ENCODE results near the gene TREH. TPM values are rescaled to one million over a fixed set of nuclear protein-coding genes. Genes with fewer than 3 reads are reported as not detected.

The TREH gene
- total RNA-seq, 1 experiment from 2014 or later: not detected

- intact Hi-C loops (cut with micrococcal nuclease; ENCODE audit: unreplicated experiment): no loop called here
- no peaks in the 10 kb centered on the region for H3K9me3 ChIP-seq (ENCODE audit: low read depth, low read length, poor library complexity, severe bottlenecking)
- no peak overlapping the region for H3K4me3 ChIP-seq (ENCODE audit: low read depth, low read length, poor library complexity, severe bottlenecking)
- POLR2A ChIA-PET (ENCODE audit: low non-redundant PET): no interaction called here
- BruUV-seq (replicated peaks): no TSS peak
- H3K27ac ChIP-seq (ENCODE audit: low read depth, low read length, poor library complexity, severe bottlenecking): no peak overlapping the region
- H3K27me3 ChIP-seq (replicated peaks; ENCODE audit: insufficient read depth, low read depth, low read length, poor library complexity): no peaks in the 10 kb centered on the region
- H3K4me1 ChIP-seq (ENCODE audit: insufficient read depth, low read length, poor library complexity, severe bottlenecking): no peaks in the 10 kb centered on the region
- TF ChIP-seq EZH2 (IDR thresholded peaks at IDR 0.05; ENCODE audit: borderline replicate concordance, low read depth, low read length, poor library complexity, severe bottlenecking) (no peak), CTCF (conservative IDR thresholded peaks at IDR 0.05; ENCODE audit: low read depth, low read length) (no peak)
- DNase-seq (ENCODE audit: low spot score): no peak
- peaks cover 5% of the 10 kb centered on the region for H3K36me3 ChIP-seq (ENCODE audit: insufficient read depth, low read length, poor library complexity, severe bottlenecking)
- CTCF ChIA-PET: no interaction called here
Observed at GRCh38 chr11:118641397-118642019, 37.9 kb downstream of the TREH start.

- Histone ChIP-seq H3K4me3 (ENCODE audit: low read depth, low read length, poor library complexity, severe bottlenecking) (no peak overlapping the region), H3K4me1 (ENCODE audit: insufficient read depth, low read length, poor library complexity, severe bottlenecking) (no peaks in the 10 kb centered on the region), H3K9me3 (ENCODE audit: low read depth, low read length, poor library complexity, severe bottlenecking) (no peaks in the 10 kb centered on the region), H3K27ac (ENCODE audit: low read depth, low read length, poor library complexity, severe bottlenecking) (no peak overlapping the region), H3K27me3 (replicated peaks; ENCODE audit: insufficient read depth, low read depth, low read length, poor library complexity) (no peaks in the 10 kb centered on the region), H3K36me3 (ENCODE audit: insufficient read depth, low read length, poor library complexity, severe bottlenecking) (peaks cover 2% of the 10 kb centered on the region)
- POLR2A ChIA-PET (ENCODE audit: low non-redundant PET): no interaction called here
- DNase-seq (ENCODE audit: low spot score): no peak
- no TSS peak for BruUV-seq (replicated peaks)
- no peak for TF ChIP-seq EZH2 (IDR thresholded peaks at IDR 0.05; ENCODE audit: borderline replicate concordance, low read depth, low read length, poor library complexity, severe bottlenecking)
- no peak for TF ChIP-seq CTCF (conservative IDR thresholded peaks at IDR 0.05; ENCODE audit: low read depth, low read length)
- CTCF ChIA-PET: no interaction called here
- intact Hi-C loops (cut with micrococcal nuclease; ENCODE audit: unreplicated experiment): no loop called here
Observed at GRCh38 chr11:118640332-118641154, 38.9 kb downstream of the TREH start.

- no TSS peak for BruUV-seq (replicated peaks)
- POLR2A ChIA-PET (ENCODE audit: low non-redundant PET): no interaction called here
- CTCF ChIA-PET: no interaction called here
- no peak for DNase-seq (ENCODE audit: low spot score)
- intact Hi-C loops (cut with micrococcal nuclease; ENCODE audit: unreplicated experiment): no loop called here
- TF ChIP-seq CTCF (conservative IDR thresholded peaks at IDR 0.05; ENCODE audit: low read depth, low read length): no peak
- TF ChIP-seq EZH2 (IDR thresholded peaks at IDR 0.05; ENCODE audit: borderline replicate concordance, low read depth, low read length, poor library complexity, severe bottlenecking): no peak
- H3K9me3 ChIP-seq (ENCODE audit: low read depth, low read length, poor library complexity, severe bottlenecking): no peaks in the 10 kb centered on the region
- H3K4me1 ChIP-seq (ENCODE audit: insufficient read depth, low read length, poor library complexity, severe bottlenecking): peaks cover 4% of the 10 kb centered on the region
- H3K27ac ChIP-seq (ENCODE audit: low read depth, low read length, poor library complexity, severe bottlenecking): no peak overlapping the region
- no peak overlapping the region for H3K4me3 ChIP-seq (ENCODE audit: low read depth, low read length, poor library complexity, severe bottlenecking)
- no peaks in the 10 kb centered on the region for H3K27me3 ChIP-seq (replicated peaks; ENCODE audit: insufficient read depth, low read depth, low read length, poor library complexity)
- H3K36me3 ChIP-seq (ENCODE audit: insufficient read depth, low read length, poor library complexity, severe bottlenecking): peaks cover 2% of the 10 kb centered on the region
Observed at GRCh38 chr11:118639899-118640298, 39.6 kb downstream of the TREH start.

All from A673 (cell line).